Measurements from ENCODE around the gene CCDC87.
"Not testable (repeated sequence)": the region's sequence is repeated elsewhere in the genome, so short reads cannot be mapped to it uniquely, and the experiment has no call there.

The CCDC87 gene

DNA sequence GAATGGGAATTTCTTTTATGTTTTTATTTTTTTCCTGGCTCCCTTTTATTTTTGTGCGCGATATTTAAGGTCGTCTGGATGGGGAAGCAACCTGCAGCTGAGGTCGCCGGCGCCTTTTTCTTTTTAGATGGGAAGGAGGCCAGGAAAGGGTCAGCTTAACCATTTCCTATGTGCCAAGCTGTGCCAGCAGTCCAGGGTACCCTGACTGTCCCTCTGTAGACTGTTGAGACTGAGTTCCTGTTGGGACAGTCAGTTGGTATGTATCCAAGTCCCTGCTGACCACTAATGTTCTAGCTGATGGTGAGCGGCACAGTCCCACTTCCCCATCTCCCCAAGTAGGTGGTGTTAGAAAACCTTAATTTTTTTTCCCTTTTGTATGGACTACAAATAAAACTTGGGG lies 34.1 kb upstream of the CCDC87 start:
- H3K9me3 Mint-ChIP-seq, result no peaks in the 10 kb centered on the region
- no peaks in the 10 kb centered on the region for H3K27me3 Mint-ChIP-seq
- DNase-seq (no peak), ATAC-seq (replicated peaks) (no peak)
- H3K27ac Mint-ChIP-seq, result peak overlapping the region; percentile 37
- H3K4me1 Mint-ChIP-seq, result peaks cover 37 to 81% of the 10 kb centered on the region in 2 donors
- peaks cover 51 to 81% of the 10 kb centered on the region in 2 donors for H3K36me3 Mint-ChIP-seq
- no peak overlapping the region for H3K4me3 Mint-ChIP-seq

- Mint-ChIP-seq H3K4me1 (peaks cover 37 to 80% of the 10 kb centered on the region in 2 donors), H3K4me3 (no peak overlapping the region), H3K36me3 (peaks cover 48 to 80% of the 10 kb centered on the region in 2 donors), H3K27ac (peak overlapping the region; percentile 59), H3K27me3 (no peaks in the 10 kb centered on the region), H3K9me3 (no peaks in the 10 kb centered on the region)
- ATAC-seq (replicated peaks) (no peak), DNase-seq (no peak)
Measured at GRCh38 chr11:66626382-66626781, 33.5 kb upstream of the CCDC87 start.

DNA sequence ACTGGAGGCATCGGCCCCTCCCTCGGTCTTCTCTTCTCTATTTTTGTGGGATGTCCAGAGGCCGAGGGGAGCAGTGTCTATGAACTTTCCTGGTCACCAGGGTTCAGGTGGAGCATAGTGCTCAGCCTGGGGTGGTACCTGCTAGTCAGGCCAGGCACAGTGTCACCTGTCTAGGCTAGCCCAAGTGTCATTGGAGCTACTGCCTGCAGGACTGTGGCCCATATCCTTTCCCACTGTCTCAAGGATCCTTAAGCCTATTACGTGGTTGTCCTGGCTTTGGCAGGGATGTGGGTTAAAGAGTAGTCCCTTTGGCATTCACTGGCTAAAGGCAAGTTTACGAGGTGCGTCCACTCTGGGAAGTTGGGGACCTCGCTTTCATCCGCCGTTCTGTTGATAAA lies 32.9 kb upstream of the CCDC87 start:
- peaks cover 46 to 78% of the 10 kb centered on the region in 2 donors for H3K36me3 Mint-ChIP-seq
- ATAC-seq (replicated peaks), result no peak
- no peak overlapping the region for H3K27ac Mint-ChIP-seq

DNA sequence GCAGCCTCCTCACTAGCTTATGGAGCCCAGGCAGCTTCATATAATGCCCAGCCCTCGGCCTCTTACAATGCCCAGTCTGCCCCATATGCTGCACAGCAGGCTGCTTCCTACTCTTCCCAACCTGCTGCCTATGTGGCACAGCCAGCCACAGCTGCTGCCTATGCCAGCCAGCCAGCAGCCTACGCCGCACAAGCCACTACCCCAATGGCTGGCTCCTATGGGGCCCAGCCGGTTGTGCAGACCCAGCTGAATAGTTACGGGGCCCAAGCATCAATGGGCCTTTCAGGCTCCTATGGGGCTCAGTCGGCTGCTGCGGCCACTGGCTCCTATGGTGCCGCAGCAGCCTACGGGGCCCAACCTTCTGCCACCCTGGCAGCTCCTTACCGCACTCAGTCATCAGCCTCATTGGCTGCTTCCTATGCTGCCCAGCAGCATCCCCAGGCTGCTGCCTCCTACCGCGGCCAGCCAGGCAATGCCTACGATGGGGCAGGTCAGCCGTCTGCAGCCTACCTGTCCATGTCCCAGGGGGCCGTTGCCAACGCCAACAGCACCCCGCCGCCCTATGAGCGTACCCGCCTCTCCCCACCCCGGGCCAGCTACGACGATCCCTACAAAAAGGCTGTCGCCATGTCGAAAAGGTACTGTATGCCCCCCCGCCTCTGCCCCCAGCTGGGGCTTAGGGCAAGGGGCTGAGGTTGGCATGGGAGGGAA lies 32.3 kb upstream of the CCDC87 start:
- no peaks in the 10 kb centered on the region for H3K9me3 Mint-ChIP-seq
- no peak overlapping the region for H3K4me3 Mint-ChIP-seq
- no peaks in the 10 kb centered on the region for H3K27me3 Mint-ChIP-seq
- peaks cover 37 to 76% of the 10 kb centered on the region in 2 donors for H3K4me1 Mint-ChIP-seq
- H3K27ac Mint-ChIP-seq, result no peak overlapping the region
- peaks cover 43 to 78% of the 10 kb centered on the region in 2 donors for H3K36me3 Mint-ChIP-seq
- DNase-seq, result no peak
- ATAC-seq (replicated peaks), result no peak

More for the DNA sequence above, 32.9 kb upstream of the CCDC87 start:
- DNase-seq, result no peak
- Mint-ChIP-seq H3K9me3 (no peaks in the 10 kb centered on the region), H3K27me3 (no peaks in the 10 kb centered on the region), H3K4me1 (peaks cover 37 to 78% of the 10 kb centered on the region in 2 donors), H3K4me3 (no peak overlapping the region)

- no peaks in the 10 kb centered on the region for H3K27me3 Mint-ChIP-seq
- DNase-seq, result no peak
- H3K36me3 Mint-ChIP-seq, result peaks cover 39 to 76% of the 10 kb centered on the region in 2 donors
- ATAC-seq (replicated peaks), result no peak
- no peaks in the 10 kb centered on the region for H3K9me3 Mint-ChIP-seq
- no peak overlapping the region for H3K27ac Mint-ChIP-seq
- peaks cover 37 to 76% of the 10 kb centered on the region in 2 donors for H3K4me1 Mint-ChIP-seq
- H3K4me3 Mint-ChIP-seq, result no peak overlapping the region
Measured at GRCh38 chr11:66624450-66624849, 31.6 kb upstream of the CCDC87 start.

DNA sequence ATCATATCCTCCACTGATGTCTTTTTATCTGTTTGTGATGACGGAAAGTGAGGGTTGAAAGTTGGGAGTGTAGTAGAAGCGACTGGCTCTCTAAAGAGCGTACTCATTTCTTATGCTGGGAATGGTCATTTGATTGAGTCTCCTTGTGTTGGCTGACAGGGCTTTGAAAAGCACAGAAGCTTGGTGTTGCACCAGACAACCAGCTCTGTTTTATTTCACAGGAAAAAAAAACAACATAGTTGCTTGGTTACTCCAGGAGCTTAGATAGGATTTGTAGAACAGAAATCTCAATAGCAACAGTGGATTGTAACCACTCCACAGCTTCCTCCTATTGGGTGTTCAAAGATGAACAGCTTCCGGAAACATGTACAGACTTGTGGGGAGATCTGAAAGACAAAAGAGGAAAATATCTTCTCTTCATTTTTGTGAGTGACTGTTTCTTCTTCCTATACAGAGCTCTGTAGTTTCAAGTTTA lies 26.3 kb upstream of the CCDC87 start:
- no peaks in the 10 kb centered on the region for H3K27me3 Mint-ChIP-seq
- peaks cover 34 to 66% of the 10 kb centered on the region in 2 donors for H3K4me1 Mint-ChIP-seq
- ATAC-seq (replicated peaks) (no peak), DNase-seq (no peak)
- no peaks in the 10 kb centered on the region for H3K9me3 Mint-ChIP-seq
- peaks cover 47 to 67% of the 10 kb centered on the region in 2 donors for H3K36me3 Mint-ChIP-seq
- H3K4me3 Mint-ChIP-seq, result peak overlapping the region; percentile 89 to 96
- peak overlapping the region; percentile 99 for H3K27ac Mint-ChIP-seq

DNA sequence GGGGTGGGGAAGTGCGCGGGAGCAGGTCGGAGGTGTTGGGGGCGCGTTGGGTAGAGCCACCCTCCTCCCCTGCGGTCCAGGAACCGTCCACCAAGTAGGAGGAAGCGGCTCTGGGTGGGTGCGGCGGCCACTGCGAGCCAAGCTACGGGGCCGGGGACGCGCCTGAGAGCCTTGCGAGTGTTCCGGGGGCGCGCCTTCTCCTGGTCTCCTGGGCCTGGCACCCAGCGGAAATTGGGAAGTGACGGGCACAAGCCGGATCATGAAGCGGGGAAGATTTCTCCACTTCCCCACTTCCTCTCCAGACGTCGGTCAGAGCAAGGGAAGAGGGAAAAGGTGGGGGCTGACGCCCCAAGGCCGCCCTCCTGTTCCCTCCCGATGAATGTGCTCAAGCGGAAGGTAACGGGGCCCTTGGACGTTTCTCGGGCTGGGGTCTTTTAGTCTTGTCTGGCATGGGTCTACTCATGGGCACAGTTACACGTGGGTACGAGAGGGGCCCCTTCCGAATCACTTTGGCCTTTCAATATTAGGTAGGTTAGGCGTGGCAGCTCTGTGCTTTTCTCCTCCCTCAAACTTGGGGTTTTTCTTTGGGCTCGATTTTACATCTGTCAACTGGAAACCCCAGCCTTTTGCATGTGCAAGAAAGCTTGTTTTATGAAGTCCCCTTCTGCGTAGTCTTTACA lies 24.4 kb upstream of the CCDC87 start:
- Mint-ChIP-seq H3K36me3 (peaks cover 34 to 51% of the 10 kb centered on the region in 2 donors), H3K4me1 (peaks cover 24 to 56% of the 10 kb centered on the region in 2 donors), H3K27ac (peak overlapping the region; percentile 99)

DNA sequence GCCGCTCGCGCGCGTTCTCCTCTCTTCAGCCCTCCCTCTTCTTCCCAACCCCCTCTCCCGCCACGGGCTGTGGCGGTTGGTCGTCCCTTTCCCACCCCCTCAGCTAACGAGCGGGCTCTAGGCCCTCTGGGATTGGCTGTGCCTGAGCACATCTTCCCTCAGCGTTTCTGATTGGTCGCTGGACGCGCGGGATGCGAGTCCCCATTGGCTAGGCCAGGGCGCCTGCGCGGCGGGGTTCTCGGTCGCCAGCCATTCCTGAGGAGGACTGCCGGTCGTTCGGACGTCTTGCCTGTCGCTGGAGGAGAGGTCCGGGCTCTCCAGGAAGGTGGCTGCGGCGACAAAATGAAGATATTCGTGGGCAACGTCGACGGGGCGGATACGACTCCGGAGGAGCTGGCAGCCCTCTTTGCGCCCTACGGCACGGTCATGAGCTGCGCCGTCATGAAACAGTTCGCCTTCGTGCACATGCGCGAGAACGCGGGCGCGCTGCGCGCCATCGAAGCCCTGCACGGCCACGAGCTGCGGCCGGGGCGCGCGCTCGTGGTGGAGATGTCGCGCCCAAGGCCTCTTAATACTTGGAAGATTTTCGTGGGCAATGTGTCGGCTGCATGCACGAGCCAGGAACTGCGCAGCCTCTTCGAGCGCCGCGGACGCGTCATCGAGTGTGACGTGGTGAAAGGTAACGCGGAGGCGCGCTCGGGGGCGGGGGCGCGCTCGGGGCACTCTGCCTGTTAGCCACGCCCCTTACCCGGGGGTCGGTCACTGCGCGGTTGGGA lies 23.7 kb upstream of the CCDC87 start, which contains the start of gene RBM14:
Gene RBM14 (plus strand): TSS at position 252 of the 776 bp plus-strand sequence. CDS start 91 bp downstream, at position 343.
- DNase-seq, result peak; percentile 98
- Mint-ChIP-seq H3K27me3 (no peaks in the 10 kb centered on the region), H3K9me3 (no peaks in the 10 kb centered on the region), H3K4me1 (peaks cover 25 to 56% of the 10 kb centered on the region in 2 donors), H3K27ac (peak within 1 kb of the TSS; percentile 99), H3K4me3 (peak within 1 kb of the TSS; percentile 89 to 96), H3K36me3 (peaks cover 34 to 44% of the 10 kb centered on the region in 2 donors)
- ATAC-seq (replicated peaks), result peak; percentile 92

More for the DNA sequence above, 24.4 kb upstream of the CCDC87 start:
- H3K27me3 Mint-ChIP-seq, result no peaks in the 10 kb centered on the region
- no peaks in the 10 kb centered on the region for H3K9me3 Mint-ChIP-seq
- DNase-seq (no peak), ATAC-seq (replicated peaks) (no peak)
- peak overlapping the region; percentile 89 to 96 for H3K4me3 Mint-ChIP-seq

- Mint-ChIP-seq H3K4me1 (peaks cover 30 to 70% of the 10 kb centered on the region in 2 donors), H3K36me3 (peaks cover 32 to 40% of the 10 kb centered on the region in 2 donors), H3K4me3 (no peak overlapping the region), H3K9me3 (no peaks in the 10 kb centered on the region), H3K27me3 (no peaks in the 10 kb centered on the region), H3K27ac (no peak overlapping the region)
- DNase-seq, result no peak
- ATAC-seq (replicated peaks), result no peak
Measured at GRCh38 chr11:66614073-66614472, 21.2 kb upstream of the CCDC87 start.

DNA sequence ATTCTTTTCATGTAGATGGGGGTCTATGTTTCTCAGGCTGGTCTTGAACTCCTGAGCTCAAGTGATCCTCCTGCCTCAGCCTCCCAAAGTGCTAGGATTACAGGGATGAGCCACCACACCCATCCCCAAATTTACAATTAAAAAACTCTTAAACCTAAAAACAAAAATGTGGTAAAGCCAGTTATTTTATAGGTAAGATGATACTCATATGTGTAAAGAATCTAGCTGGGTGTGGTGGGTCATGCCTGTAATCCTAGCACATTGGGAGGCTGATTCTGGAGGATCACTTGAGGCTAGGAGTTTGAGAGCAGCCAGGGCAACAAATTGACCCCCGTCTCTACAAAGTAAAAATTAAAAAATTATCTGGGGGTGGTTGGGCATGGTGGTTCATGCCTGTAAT lies 19.6 kb upstream of the CCDC87 start:
- H3K4me3 Mint-ChIP-seq, result no peak overlapping the region
- H3K9me3 Mint-ChIP-seq, result no peaks in the 10 kb centered on the region
- H3K27me3 Mint-ChIP-seq, result no peaks in the 10 kb centered on the region
- H3K27ac Mint-ChIP-seq, result peak overlapping the region; percentile 88
- ATAC-seq (replicated peaks) (no peak), DNase-seq (no peak)
- peaks cover 23 to 63% of the 10 kb centered on the region in 2 donors for H3K4me1 Mint-ChIP-seq
- peaks cover 24 to 34% of the 10 kb centered on the region in 2 donors for H3K36me3 Mint-ChIP-seq

GRCh38 chr11:66609721-66610617 lies 17.1 kb upstream of the CCDC87 start:
- Mint-ChIP-seq H3K9me3 (no peaks in the 10 kb centered on the region), H3K27me3 (no peaks in the 10 kb centered on the region), H3K36me3 (peaks cover 23 to 31% of the 10 kb centered on the region in 2 donors), H3K27ac (peak overlapping the region; percentile 87), H3K4me1 (peaks cover 25 to 67% of the 10 kb centered on the region in 2 donors), H3K4me3 (no peak overlapping the region)
- ATAC-seq (replicated peaks) (no peak), DNase-seq (no peak)

DNA sequence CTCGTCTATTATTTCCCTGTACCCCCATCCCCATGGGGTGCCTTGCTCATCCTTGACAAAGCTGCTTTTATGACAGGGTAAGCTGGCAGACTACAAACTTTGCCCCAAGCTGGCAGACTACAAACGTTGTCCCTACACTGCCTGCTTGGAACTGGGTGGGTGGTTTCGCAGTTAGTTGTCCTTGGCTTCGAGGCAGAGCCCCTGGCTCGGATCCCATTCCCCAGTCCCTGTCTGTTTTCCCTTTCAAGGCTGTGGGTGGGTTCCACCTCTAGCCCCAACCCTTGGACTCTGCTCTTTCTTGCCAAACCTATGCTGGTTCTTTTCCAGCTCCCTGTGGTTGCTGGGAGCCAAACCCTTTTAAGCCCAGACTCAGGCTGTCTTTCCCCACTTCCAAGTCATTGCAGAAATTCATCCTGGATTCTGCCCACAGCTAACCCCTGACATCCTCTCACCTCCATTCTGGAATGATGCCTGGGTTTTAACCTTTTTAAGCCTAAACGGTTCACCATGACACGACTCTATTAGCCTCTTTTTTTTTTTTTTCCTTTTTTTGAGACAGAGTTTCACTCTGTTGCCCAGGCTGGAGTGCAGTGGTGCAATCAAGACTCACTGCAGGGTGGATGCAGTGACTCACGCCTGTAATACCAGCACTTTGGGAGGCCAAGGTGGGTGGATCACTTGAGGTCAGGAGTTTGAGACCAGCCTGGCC lies 14.4 kb upstream of the CCDC87 start:
- Mint-ChIP-seq H3K9me3 (no peaks in the 10 kb centered on the region), H3K4me3 (no peak overlapping the region), H3K27me3 (no peaks in the 10 kb centered on the region), H3K27ac (peak overlapping the region; percentile 97), H3K36me3 (peaks cover 34 to 48% of the 10 kb centered on the region in 2 donors), H3K4me1 (peaks cover 23 to 58% of the 10 kb centered on the region in 2 donors)
- no peak for DNase-seq
- ATAC-seq (replicated peaks), result no peak

DNA sequence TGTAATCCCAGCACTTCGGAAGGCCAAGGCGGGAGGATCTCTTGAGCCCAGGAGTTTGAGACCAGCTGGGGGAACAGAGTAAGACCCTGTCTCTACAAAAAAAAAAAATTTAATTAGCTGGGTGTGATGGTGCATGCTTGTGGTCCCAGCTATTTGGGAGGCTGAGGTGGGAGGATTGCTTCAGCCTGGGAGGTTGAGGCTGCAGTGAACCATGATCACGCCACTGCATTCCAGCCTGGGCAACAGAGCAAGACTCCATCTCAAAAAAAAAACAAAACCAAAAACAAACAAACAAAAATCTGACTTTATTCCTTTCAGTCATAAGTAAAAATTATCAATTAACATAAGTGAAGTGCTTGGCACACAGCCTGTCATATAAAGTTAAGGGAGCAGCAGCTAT lies 13.7 kb upstream of the CCDC87 start:
- H3K27me3 Mint-ChIP-seq; H3K4me3 Mint-ChIP-seq; ATAC-seq (replicated peaks); H3K9me3 Mint-ChIP-seq; DNase-seq: not testable (repeated sequence)
- peaks cover 38 to 51% of the 10 kb centered on the region in 2 donors for H3K36me3 Mint-ChIP-seq
- peak overlapping the region; percentile 42 for H3K27ac Mint-ChIP-seq
- H3K4me1 Mint-ChIP-seq, result peaks cover 21 to 53% of the 10 kb centered on the region in 2 donors

Measured in stimulated activated naive B cell treated with anti-CD40 and anti-IgM and Interleukin-4, amounts not matched to agents 10 μg/mL and 1 μg/mL and 100 μg/mL, for 72 hours (primary cell).